ENCODE measurements around the gene MUC5AC.

Gene MUC5AC

GRCh38 chr11:1157645-1158591, at the start of gene MUC5AC:
TSS of gene MUC5AC (plus strand) at chr11:1157953. CDS start at chr11:1158000, 47 bp downstream.
- no peak for TF ChIP-seq CTCF (IDR thresholded peaks at IDR 0.05)

GRCh38 chr11:1108246-1108900, 49.4 kb upstream of the MUC5AC start:
- no peak for TF ChIP-seq CTCF (IDR thresholded peaks at IDR 0.05)

GRCh38 chr11:1109101-1109917, 48.4 kb upstream of the MUC5AC start:
- TF ChIP-seq CTCF (IDR thresholded peaks at IDR 0.05) = no peak

- TF ChIP-seq CTCF (IDR thresholded peaks at IDR 0.05) = no peak
Measured at GRCh38 chr11:1109918-1110705, 47.6 kb upstream of the MUC5AC start.

- no peak for TF ChIP-seq CTCF (IDR thresholded peaks at IDR 0.05)
Measured at GRCh38 chr11:1111545-1112212, 46.1 kb upstream of the MUC5AC start.

- no peak for TF ChIP-seq CTCF (IDR thresholded peaks at IDR 0.05)
Measured at GRCh38 chr11:1112351-1113191, 45.2 kb upstream of the MUC5AC start.

Measured in LNCAP (cell line).